HG03097 (cell line): Measurements from ENCODE around the gene PYCARD.
"Not testable (repeated sequence)": the region's sequence is repeated elsewhere in the genome, so short reads cannot be mapped to it uniquely, and the experiment has no call there.

Experiments used
- ATAC-seq: cut with Tn5 transposase; IDR thresholded peaks from one replicate; pipeline ENCODE4 v1.9.1; 2021; ENCODE audit not compliant: unreplicated experiment, low FRiP score

Gene PYCARD

GRCh38 chr16:31215287-31216162, 13.0 kb upstream of the PYCARD start:
- no peak for ATAC-seq

- no peak for ATAC-seq
These were observed 12.2 kb upstream of the PYCARD start for GRCh38 chr16:31214708-31215286.

- ATAC-seq = no peak
These were observed 11.5 kb upstream of the PYCARD start, which contains the start of gene TRIM72 for GRCh38 chr16:31213877-31214707. TSS of gene TRIM72 (plus strand) at chr16:31214119. CDS start at chr16:31214739, 620 bp downstream.

GRCh38 chr16:31213342-31213741, 10.8 kb upstream of the PYCARD start:
- no peak for ATAC-seq

- no peak for ATAC-seq
These were observed 4.2 kb upstream of the PYCARD start for GRCh38 chr16:31206776-31207175.

- ATAC-seq = no peak
These were observed 2.5 kb upstream of the PYCARD start for GRCh38 chr16:31204871-31205666.

GRCh38 chr16:31201582-31202413, 762 bp downstream of the PYCARD start:
- ATAC-seq = no peak

GRCh38 chr16:31200821-31201568, 1.6 kb downstream of the PYCARD start:
- ATAC-seq = no peak

- not testable (repeated sequence) for ATAC-seq
These were observed 2.4 kb downstream of the PYCARD start for GRCh38 chr16:31200111-31200510.

GRCh38 chr16:31199430-31200041, 3.0 kb downstream of the PYCARD start:
- no peak for ATAC-seq

GRCh38 chr16:31198207-31198882, 4.2 kb downstream of the PYCARD start:
- no peak for ATAC-seq

GRCh38 chr16:31196324-31197088, 6.1 kb downstream of the PYCARD start:
- ATAC-seq = no peak

- ATAC-seq = not testable (repeated sequence)
These were observed 6.7 kb downstream of the PYCARD start for GRCh38 chr16:31195861-31196260.

GRCh38 chr16:31194898-31195297, 7.7 kb downstream of the PYCARD start:
- no peak for ATAC-seq

GRCh38 chr16:31193874-31194273, 8.7 kb downstream of the PYCARD start:
- ATAC-seq = no peak

- ATAC-seq = no peak
These were observed 9.5 kb downstream of the PYCARD start for GRCh38 chr16:31192856-31193642.
